ENCODE data around the gene OR10AD1. TPM values are rescaled to one million over a fixed set of nuclear protein-coding genes. Genes with fewer than 3 reads are reported as not detected.
"Not testable (repeated sequence)": the region's sequence is repeated elsewhere in the genome, so short reads cannot be mapped to it uniquely, and the experiment has no call there.

OR10AD1 gene
- total RNA-seq, 1 donor from 2014 or later = not detected

DNA sequence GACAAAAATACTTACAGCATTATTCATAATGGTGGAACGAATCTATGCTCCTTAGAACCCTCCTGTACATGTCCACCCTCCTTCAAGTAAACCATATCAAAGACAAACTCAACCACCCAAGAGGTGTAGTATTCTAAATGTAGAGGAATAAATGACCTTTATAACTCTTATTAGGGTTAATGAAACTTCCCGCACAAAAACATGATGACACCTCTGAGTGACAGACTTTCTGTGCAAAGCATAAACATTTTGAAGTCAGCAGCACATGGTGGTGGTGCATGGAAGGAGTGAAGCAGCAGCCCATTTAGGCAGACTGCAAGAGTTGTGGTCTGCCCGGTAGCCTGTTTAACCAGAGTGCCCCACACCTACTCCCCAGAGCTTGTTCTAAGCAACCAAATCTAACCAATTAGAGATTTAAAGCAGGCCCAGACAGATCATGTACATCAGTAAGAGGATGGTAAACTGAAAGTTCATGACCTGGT, 45.2 kb downstream of the OR10AD1 start:
- no peaks in the 10 kb centered on the region for H3K9me3 ChIP-seq
- no peaks in the 10 kb centered on the region for H3K27me3 ChIP-seq (ENCODE audit: low read depth)
- H3K4me3 ChIP-seq = peak overlapping the region; percentile 97
- H3K36me3 ChIP-seq = peaks cover 13% of the 10 kb centered on the region
- peak overlapping the region; percentile 83 for H3K27ac ChIP-seq
- intact Hi-C loops (cut with DNase I) = no loop called here
- TF ChIP-seq, protein P1, sequence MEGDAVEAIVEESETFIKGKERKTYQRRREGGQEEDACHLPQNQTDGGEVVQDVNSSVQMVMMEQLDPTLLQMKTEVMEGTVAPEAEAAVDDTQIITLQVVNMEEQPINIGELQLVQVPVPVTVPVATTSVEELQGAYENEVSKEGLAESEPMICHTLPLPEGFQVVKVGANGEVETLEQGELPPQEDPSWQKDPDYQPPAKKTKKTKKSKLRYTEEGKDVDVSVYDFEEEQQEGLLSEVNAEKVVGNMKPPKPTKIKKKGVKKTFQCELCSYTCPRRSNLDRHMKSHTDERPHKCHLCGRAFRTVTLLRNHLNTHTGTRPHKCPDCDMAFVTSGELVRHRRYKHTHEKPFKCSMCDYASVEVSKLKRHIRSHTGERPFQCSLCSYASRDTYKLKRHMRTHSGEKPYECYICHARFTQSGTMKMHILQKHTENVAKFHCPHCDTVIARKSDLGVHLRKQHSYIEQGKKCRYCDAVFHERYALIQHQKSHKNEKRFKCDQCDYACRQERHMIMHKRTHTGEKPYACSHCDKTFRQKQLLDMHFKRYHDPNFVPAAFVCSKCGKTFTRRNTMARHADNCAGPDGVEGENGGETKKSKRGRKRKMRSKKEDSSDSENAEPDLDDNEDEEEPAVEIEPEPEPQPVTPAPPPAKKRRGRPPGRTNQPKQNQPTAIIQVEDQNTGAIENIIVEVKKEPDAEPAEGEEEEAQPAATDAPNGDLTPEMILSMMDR (IDR thresholded peaks at IDR 0.05) = no peak
- H3K4me1 ChIP-seq = peaks cover 19% of the 10 kb centered on the region
- DNase-seq (no peak), ATAC-seq (no peak)

DNA sequence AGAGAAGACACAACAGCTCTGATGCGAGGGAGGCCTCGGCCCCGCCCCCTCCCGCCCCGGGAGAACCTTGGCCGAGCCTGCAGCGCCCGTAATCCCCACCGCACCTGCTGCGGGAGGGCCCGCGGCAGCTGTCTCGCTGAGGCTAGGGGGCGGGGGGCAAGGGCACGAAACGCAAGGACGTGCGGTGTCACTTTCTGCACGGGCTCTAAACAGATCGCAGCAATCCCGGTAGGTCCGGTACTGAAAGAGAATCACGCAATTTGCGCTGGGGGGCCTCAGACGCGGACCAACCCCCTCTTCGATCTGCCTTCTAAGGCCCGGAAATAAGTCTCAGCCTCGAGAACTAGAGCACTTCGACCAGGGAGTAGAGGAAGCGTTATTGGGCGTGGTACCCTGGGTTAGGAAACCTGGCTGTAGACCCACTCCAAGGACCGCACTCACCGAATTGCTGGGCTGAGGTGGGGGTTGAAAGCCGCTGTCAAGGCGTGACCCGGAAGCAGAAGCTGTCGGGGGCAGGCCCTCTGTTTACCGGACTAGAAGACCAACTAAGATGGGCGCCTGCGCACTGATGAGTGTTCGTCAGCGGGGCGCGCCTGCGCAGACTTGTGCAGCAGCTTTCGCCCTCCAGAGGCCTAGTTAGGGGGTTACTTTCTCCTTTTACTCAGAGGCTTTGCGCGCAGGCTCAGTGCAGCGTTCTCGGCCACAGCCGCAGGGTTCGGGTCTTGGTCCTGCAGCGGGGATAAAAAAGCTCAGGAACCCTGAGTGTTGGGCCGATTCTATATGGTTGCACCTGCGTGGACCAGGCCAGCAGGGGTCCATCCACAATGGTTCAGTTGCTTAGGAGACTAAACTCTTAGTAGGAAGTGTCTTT, 45.8 kb downstream of the OR10AD1 start, which contains the start of gene ASB8:
Gene ASB8, minus strand, starts transcription at position 498 of the 871 bp plus-strand sequence. CDS start 4,019 bp downstream, outside the sequence.
- Histone ChIP-seq H3K4me1 (peaks cover 19% of the 10 kb centered on the region), H3K4me3 (peak within 1 kb of the TSS; percentile 97), H3K27ac (peak within 1 kb of the TSS; percentile 83), H3K9me3 (no peaks in the 10 kb centered on the region), H3K27me3 (ENCODE audit: low read depth) (no peaks in the 10 kb centered on the region), H3K36me3 (peaks cover 20% of the 10 kb centered on the region)
- intact Hi-C loops (cut with DNase I) = no loop called here
- peak; percentile 99 to 100 for ATAC-seq
- TF ChIP-seq, protein P1 (IDR thresholded peaks at IDR 0.05) = peak; percentile 58
- DNase-seq = peak; percentile 99

DNA sequence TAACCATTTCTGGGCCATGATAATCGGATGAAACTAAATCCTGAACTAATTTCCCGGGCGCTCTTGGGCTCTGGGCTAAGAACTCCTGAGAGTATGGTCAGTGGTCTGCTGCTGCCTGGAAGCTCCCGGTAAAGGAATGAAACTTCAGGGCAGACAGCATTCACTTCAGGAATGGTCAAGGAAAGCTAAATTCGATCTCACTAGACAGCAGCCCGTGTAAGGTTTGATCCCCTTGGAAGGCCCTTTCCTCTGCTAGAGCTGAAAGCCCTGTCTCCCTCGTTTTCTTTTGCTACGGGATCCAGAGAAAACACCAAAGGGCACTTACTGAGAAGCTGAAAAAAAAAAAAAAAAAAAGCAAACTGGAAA, 46.5 kb downstream of the OR10AD1 start:
- TF ChIP-seq, protein P1 (IDR thresholded peaks at IDR 0.05) = no peak
- no peak for DNase-seq
- peak overlapping the region; percentile 97 for H3K4me3 ChIP-seq
- H3K27me3 ChIP-seq (ENCODE audit: low read depth) = no peaks in the 10 kb centered on the region
- no peaks in the 10 kb centered on the region for H3K9me3 ChIP-seq
- no peak for ATAC-seq
- intact Hi-C loops (cut with DNase I) = no loop called here
- H3K4me1 ChIP-seq = peaks cover 19% of the 10 kb centered on the region
- peak overlapping the region; percentile 83 for H3K27ac ChIP-seq
- peaks cover 26% of the 10 kb centered on the region for H3K36me3 ChIP-seq

DNA sequence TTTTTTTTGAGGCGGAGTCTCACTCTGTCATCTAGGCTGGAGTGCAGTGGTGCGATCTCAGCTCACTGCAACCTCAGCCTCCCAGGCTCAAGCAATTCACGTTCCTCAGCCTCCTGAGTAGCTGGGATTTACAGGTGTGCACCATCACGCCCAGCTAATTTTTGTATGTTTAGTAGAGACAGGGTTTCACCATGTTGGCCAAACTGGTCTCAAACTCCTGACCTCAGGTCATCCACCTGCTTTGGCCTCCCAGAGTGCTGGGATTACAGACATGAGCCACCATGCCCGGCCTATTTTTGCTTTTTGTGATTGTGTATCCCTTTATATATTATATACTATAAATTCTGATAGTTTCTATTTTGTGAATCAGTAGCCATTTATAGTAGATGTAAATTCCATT, 47.3 kb downstream of the OR10AD1 start:
- H3K27me3 ChIP-seq (ENCODE audit: low read depth); DNase-seq; H3K4me3 ChIP-seq; intact Hi-C loops (cut with DNase I); ATAC-seq; H3K27ac ChIP-seq; H3K9me3 ChIP-seq: not testable (repeated sequence)
- Histone ChIP-seq H3K4me1 (peaks cover 19% of the 10 kb centered on the region), H3K36me3 (peaks cover 35% of the 10 kb centered on the region)

Other genes with a start within 250 kb of the OR10AD1 start
- 39.3 TPM for gene TMEM106C, start 239.7 kb downstream of the OR10AD1 start, total RNA-seq
- not detected for gene COL2A1, start 198.8 kb downstream of the OR10AD1 start, total RNA-seq
- 17.2 TPM for gene SENP1, start 97.2 kb downstream of the OR10AD1 start, total RNA-seq
- 39.1 TPM for gene PFKM, start 83.9 kb downstream of the OR10AD1 start, total RNA-seq
- 40.9 TPM for gene ASB8, start 45.8 kb downstream of the OR10AD1 start, total RNA-seq
- gene CCDC184, start 19.6 kb downstream of the OR10AD1 start, total RNA-seq = 1.0 TPM
- gene ZNF641, start 147.6 kb upstream of the OR10AD1 start, total RNA-seq = 27.3 TPM

All from lower lobe of right lung (tissue), 2 donors.